GM23338 (cell line): ENCODE measurements around the gene PCGF2.

Experiments used
- CREB1 ChIP-seq: fragments of 250-450 bp; sonication (Bioruptor Pico); IDR thresholded peaks from 2 replicates; pipeline ENCODE4 v1.5.0; 2020; ENCODE audit warnings: low read depth, mild to moderate bottlenecking, moderate library complexity
- EZH2 ChIP-seq: fragments of 200-600 bp; sonication (generic); IDR thresholded peaks from one replicate; pipeline ENCODE4 v1.8.0; 2017; ENCODE audit warnings: antibody characterized with exemption, mild to moderate bottlenecking, low read depth; ENCODE audit not compliant: unreplicated experiment
- EZH2phosphoT487 ChIP-seq: fragments of 200-600 bp; sonication (generic); IDR thresholded peaks from one replicate; pipeline ENCODE4 v1.8.1; 2018; ENCODE audit warnings: antibody characterized with exemption; ENCODE audit not compliant: unreplicated experiment
- JUNB ChIP-seq: IDR thresholded peaks from one replicate; pipeline ENCODE4 v1.6.1; 2016; ENCODE audit warnings: antibody characterized with exemption; ENCODE audit not compliant: unreplicated experiment
- NANOG ChIP-seq: IDR thresholded peaks from 2 replicates; pipeline ENCODE4 v1.6.1; 2016; ENCODE audit warnings: antibody characterized with exemption, borderline replicate concordance
- POLR2AphosphoS5 ChIP-seq: IDR thresholded peaks from 2 replicates; pipeline ENCODE4 v1.6.1; 2016; ENCODE audit warnings: antibody characterized with exemption, low read depth
- ZNF114 ChIP-seq: fragments of 250-450 bp; sonication (Bioruptor Pico); IDR thresholded peaks from 2 replicates; pipeline ENCODE4 v1.5.0; 2020; ENCODE audit warnings: mild to moderate bottlenecking, moderate library complexity
- ZNF331 ChIP-seq: fragments of 250-450 bp; sonication (Bioruptor Pico); IDR thresholded peaks from 2 replicates; pipeline ENCODE4 v1.5.0; 2020; ENCODE audit warnings: low read depth, mild to moderate bottlenecking, moderate library complexity
- TF ChIP-seq, protein P1 (sequence below): IDR thresholded peaks from one replicate; pipeline ENCODE4 v1.6.1; 2018; ENCODE audit warnings: antibody characterized with exemption; ENCODE audit not compliant: unreplicated experiment
- TF ChIP-seq, protein P2 (sequence below), 2 experiments: fragments of 200-600 bp in 1 of 2; sonication (generic) in 1 of 2; conservative IDR thresholded peaks; 2 replicates each; pipeline versions ENCODE4 v1.5.1 to v1.6.1; 2016 to 2017; ENCODE audit warnings: antibody characterized with exemption in 2 of 2, low read depth in 2 of 2, mild to moderate bottlenecking in 2 of 2, moderate library complexity in 1 of 2
- TF ChIP-seq, protein P3 (sequence below): IDR thresholded peaks from 2 replicates; pipeline ENCODE4 v1.6.1; 2016; ENCODE audit warnings: antibody characterized with exemption

GRCh38 chr17:38727736-38728135 is 20.4 kb downstream of the PCGF2 start:
- TF ChIP-seq, protein P1, sequence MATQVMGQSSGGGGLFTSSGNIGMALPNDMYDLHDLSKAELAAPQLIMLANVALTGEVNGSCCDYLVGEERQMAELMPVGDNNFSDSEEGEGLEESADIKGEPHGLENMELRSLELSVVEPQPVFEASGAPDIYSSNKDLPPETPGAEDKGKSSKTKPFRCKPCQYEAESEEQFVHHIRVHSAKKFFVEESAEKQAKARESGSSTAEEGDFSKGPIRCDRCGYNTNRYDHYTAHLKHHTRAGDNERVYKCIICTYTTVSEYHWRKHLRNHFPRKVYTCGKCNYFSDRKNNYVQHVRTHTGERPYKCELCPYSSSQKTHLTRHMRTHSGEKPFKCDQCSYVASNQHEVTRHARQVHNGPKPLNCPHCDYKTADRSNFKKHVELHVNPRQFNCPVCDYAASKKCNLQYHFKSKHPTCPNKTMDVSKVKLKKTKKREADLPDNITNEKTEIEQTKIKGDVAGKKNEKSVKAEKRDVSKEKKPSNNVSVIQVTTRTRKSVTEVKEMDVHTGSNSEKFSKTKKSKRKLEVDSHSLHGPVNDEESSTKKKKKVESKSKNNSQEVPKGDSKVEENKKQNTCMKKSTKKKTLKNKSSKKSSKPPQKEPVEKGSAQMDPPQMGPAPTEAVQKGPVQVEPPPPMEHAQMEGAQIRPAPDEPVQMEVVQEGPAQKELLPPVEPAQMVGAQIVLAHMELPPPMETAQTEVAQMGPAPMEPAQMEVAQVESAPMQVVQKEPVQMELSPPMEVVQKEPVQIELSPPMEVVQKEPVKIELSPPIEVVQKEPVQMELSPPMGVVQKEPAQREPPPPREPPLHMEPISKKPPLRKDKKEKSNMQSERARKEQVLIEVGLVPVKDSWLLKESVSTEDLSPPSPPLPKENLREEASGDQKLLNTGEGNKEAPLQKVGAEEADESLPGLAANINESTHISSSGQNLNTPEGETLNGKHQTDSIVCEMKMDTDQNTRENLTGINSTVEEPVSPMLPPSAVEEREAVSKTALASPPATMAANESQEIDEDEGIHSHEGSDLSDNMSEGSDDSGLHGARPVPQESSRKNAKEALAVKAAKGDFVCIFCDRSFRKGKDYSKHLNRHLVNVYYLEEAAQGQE: no peak
- TF ChIP-seq, protein P2, sequence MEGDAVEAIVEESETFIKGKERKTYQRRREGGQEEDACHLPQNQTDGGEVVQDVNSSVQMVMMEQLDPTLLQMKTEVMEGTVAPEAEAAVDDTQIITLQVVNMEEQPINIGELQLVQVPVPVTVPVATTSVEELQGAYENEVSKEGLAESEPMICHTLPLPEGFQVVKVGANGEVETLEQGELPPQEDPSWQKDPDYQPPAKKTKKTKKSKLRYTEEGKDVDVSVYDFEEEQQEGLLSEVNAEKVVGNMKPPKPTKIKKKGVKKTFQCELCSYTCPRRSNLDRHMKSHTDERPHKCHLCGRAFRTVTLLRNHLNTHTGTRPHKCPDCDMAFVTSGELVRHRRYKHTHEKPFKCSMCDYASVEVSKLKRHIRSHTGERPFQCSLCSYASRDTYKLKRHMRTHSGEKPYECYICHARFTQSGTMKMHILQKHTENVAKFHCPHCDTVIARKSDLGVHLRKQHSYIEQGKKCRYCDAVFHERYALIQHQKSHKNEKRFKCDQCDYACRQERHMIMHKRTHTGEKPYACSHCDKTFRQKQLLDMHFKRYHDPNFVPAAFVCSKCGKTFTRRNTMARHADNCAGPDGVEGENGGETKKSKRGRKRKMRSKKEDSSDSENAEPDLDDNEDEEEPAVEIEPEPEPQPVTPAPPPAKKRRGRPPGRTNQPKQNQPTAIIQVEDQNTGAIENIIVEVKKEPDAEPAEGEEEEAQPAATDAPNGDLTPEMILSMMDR (conservative IDR thresholded peaks at IDR 0.05; ENCODE audit: low read depth in 2 of 2): no peak
- TF ChIP-seq CREB1: no peak
- TF ChIP-seq NANOG: no peak
- no peak for TF ChIP-seq JUNB
- peak; percentile 1 for TF ChIP-seq EZH2
- no peak for TF ChIP-seq ZNF331 (CRISPR knock-in tag)
- no peak for TF ChIP-seq POLR2AphosphoS5
- no peak for TF ChIP-seq EZH2phosphoT487
- TF ChIP-seq, protein P3, sequence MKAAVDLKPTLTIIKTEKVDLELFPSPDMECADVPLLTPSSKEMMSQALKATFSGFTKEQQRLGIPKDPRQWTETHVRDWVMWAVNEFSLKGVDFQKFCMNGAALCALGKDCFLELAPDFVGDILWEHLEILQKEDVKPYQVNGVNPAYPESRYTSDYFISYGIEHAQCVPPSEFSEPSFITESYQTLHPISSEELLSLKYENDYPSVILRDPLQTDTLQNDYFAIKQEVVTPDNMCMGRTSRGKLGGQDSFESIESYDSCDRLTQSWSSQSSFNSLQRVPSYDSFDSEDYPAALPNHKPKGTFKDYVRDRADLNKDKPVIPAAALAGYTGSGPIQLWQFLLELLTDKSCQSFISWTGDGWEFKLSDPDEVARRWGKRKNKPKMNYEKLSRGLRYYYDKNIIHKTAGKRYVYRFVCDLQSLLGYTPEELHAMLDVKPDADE: no peak
- no peak for TF ChIP-seq ZNF114 (CRISPR knock-in tag)
